ENCODE data around the gene SLC26A1.

The SLC26A1 gene

GRCh38 chr4:957231-957580, 36.0 kb downstream of the SLC26A1 start:
- TF ChIP-seq CTCF (conservative IDR thresholded peaks at IDR 0.05; ENCODE audit: low read depth, low read length) = no peak
- no peak overlapping the region for H3K4me3 ChIP-seq (ENCODE audit: low read length)
- DNase-seq (ENCODE audit: low read depth) = no peak

- H3K4me3 ChIP-seq (ENCODE audit: low read length) = no peak overlapping the region
- no peak for DNase-seq (ENCODE audit: low read depth)
- no peak for TF ChIP-seq CTCF (conservative IDR thresholded peaks at IDR 0.05; ENCODE audit: low read depth, low read length)
Measured at GRCh38 chr4:956531-957230, 36.5 kb downstream of the SLC26A1 start.

- DNase-seq (ENCODE audit: low read depth) = no peak
- no peak for TF ChIP-seq CTCF (conservative IDR thresholded peaks at IDR 0.05; ENCODE audit: low read depth, low read length)
Measured at GRCh38 chr4:955931-956381, 37.2 kb downstream of the SLC26A1 start.

GRCh38 chr4:955161-955921, 37.9 kb downstream of the SLC26A1 start:
- TF ChIP-seq CTCF (conservative IDR thresholded peaks at IDR 0.05; ENCODE audit: low read depth, low read length) = no peak
- no peak overlapping the region for H3K4me3 ChIP-seq (ENCODE audit: low read length)
- no peak for DNase-seq (ENCODE audit: low read depth)

More at GRCh38 chr4:955931-956381, 37.2 kb downstream of the SLC26A1 start:
- H3K4me3 ChIP-seq (ENCODE audit: low read length) = no peak overlapping the region

- no peak for TF ChIP-seq CTCF (conservative IDR thresholded peaks at IDR 0.05; ENCODE audit: low read depth, low read length)
- H3K4me3 ChIP-seq (ENCODE audit: low read length) = no peak overlapping the region
- no peak for DNase-seq (ENCODE audit: low read depth)
Measured at GRCh38 chr4:954211-955020, 38.8 kb downstream of the SLC26A1 start.

GRCh38 chr4:953574-953915, 39.7 kb downstream of the SLC26A1 start:
- H3K4me3 ChIP-seq (ENCODE audit: low read length) = no peak overlapping the region
- no peak for TF ChIP-seq CTCF (conservative IDR thresholded peaks at IDR 0.05; ENCODE audit: low read depth, low read length)
- DNase-seq (ENCODE audit: low read depth) = no peak
